Neural cell (in vitro differentiated cells): ENCODE data around the gene SUMF1. TPM values are rescaled to one million over a fixed set of nuclear protein-coding genes. Genes with fewer than 3 reads are reported as not detected.

Experiments used
- H2AFZ ChIP-seq: fragments of 200-600, 300-800 bp; sonication (generic), shearing (Covaris generic); 2 replicates; pipeline ENCODE4 v1.6.0; 2014; ENCODE audit warnings: low read depth, mild to moderate bottlenecking, antibody characterized with exemption, low read length, moderate library complexity
- H3F3A ChIP-seq: fragments of 200-600 bp; shearing (Covaris generic); 2 replicates; pipeline ENCODE4 v1.6.1; 2016; ENCODE audit warnings: mild to moderate bottlenecking, moderate library complexity, mixed read lengths, antibody characterized with exemption, low read length; ENCODE audit not compliant: insufficient read depth, poor library complexity, severe bottlenecking
- H3K27ac ChIP-seq: fragments of 200-600, 300-800 bp; sonication (generic), shearing (Covaris generic); 2 replicates; pipeline ENCODE4 v1.5.1; 2014; ENCODE audit warnings: mild to moderate bottlenecking, low read length, moderate library complexity
- H3K27me3 ChIP-seq: fragments of 300-800, 200-600 bp; sonication (generic), shearing (Covaris generic); 2 replicates; pipeline ENCODE4 v1.6.0; 2014; ENCODE audit warnings: mild to moderate bottlenecking, low read depth, low read length, moderate library complexity; ENCODE audit not compliant: insufficient read depth
- H3K36me3 ChIP-seq: fragments of 300-800, 200-600 bp; sonication (generic), shearing (Covaris generic); 2 replicates; pipeline ENCODE4 v1.5.1; 2014; ENCODE audit warnings: mild to moderate bottlenecking, antibody characterized with exemption, low read length, moderate library complexity; ENCODE audit not compliant: insufficient read depth
- H3K4me2 ChIP-seq: fragments of 300-800, 200-600 bp; sonication (generic), shearing (Covaris generic); 2 replicates; pipeline ENCODE4 v1.6.0; 2014; ENCODE audit warnings: mild to moderate bottlenecking, low read length
- H3K4me3 ChIP-seq: fragments of 300-800, 200-600 bp; sonication (generic), shearing (Covaris generic); 2 replicates; pipeline ENCODE4 v1.5.1; 2014; ENCODE audit warnings: mild to moderate bottlenecking, low read length, moderate library complexity
- H3K79me2 ChIP-seq: fragments of 200-600 bp; shearing (Covaris generic); replicated peaks from 2 replicates; pipeline ENCODE4 v1.6.0; 2014; ENCODE audit warnings: mild to moderate bottlenecking, low read length, moderate library complexity; ENCODE audit not compliant: insufficient read depth
- H3K9ac ChIP-seq: fragments of 300-800, 200-600 bp; sonication (generic), shearing (Covaris generic); 2 replicates; pipeline ENCODE4 v1.6.1; 2016; ENCODE audit warnings: mild to moderate bottlenecking, low read length, mixed read lengths
- H3K9me2 ChIP-seq: fragments of 200-600 bp; shearing (Covaris generic); 2 replicates; pipeline ENCODE4 v1.6.1; 2016; ENCODE audit warnings: mild to moderate bottlenecking, low read length, mixed read lengths; ENCODE audit not compliant: insufficient read depth
- H3K9me3 ChIP-seq: fragments of 200-600, 300-800 bp; sonication (generic), shearing (Covaris generic); 2 replicates; pipeline ENCODE4 v1.6.1; 2016; ENCODE audit warnings: mild to moderate bottlenecking, mixed run types, low read length, moderate library complexity, mixed read lengths
- H4K20me1 ChIP-seq: fragments of 200-600 bp; shearing (Covaris generic); 2 replicates; pipeline ENCODE4 v1.6.1; 2016; ENCODE audit warnings: mild to moderate bottlenecking, mixed run types; ENCODE audit not compliant: insufficient read depth
- CTCF ChIP-seq: fragments of 450-650 bp; IDR thresholded peaks from 2 replicates; pipeline ENCODE4 v1.5.1; 2014; ENCODE audit warnings: antibody characterized with exemption, mild to moderate bottlenecking, moderate library complexity; ENCODE audit not compliant: poor library complexity, severe bottlenecking
- EP300 ChIP-seq: fragments of 450-650 bp; conservative IDR thresholded peaks from 2 replicates; pipeline ENCODE4 v1.6.1; 2014; ENCODE audit warnings: antibody characterized with exemption, mild to moderate bottlenecking, moderate library complexity; ENCODE audit not compliant: poor library complexity, severe bottlenecking
- EZH2 ChIP-seq: fragments of 200-600, 300-800 bp; shearing (Covaris generic), sonication (generic); IDR thresholded peaks from 2 replicates; pipeline ENCODE4 v1.6.1; 2014; ENCODE audit warnings: antibody characterized with exemption, low read length, borderline replicate concordance, mild to moderate bottlenecking; ENCODE audit not compliant: insufficient read depth, poor library complexity, severe bottlenecking
- MXI1 ChIP-seq: fragments of 450-650 bp; conservative IDR thresholded peaks from 2 replicates; pipeline ENCODE4 v1.6.1; 2014; ENCODE audit warnings: antibody characterized with exemption, mild to moderate bottlenecking; ENCODE audit not compliant: poor library complexity, severe bottlenecking
- POLR2AphosphoS5 ChIP-seq: IDR thresholded peaks from 2 replicates; pipeline ENCODE4 v1.6.1; 2012
- RAD21 ChIP-seq: fragments of 450-650 bp; conservative IDR thresholded peaks from 2 replicates; pipeline ENCODE4 v1.6.1; 2014; ENCODE audit warnings: antibody characterized with exemption, mild to moderate bottlenecking, moderate library complexity
- REST ChIP-seq: IDR thresholded peaks from 2 replicates; pipeline ENCODE4 v1.6.1; 2012; ENCODE audit warnings: borderline replicate concordance
- SMC3 ChIP-seq: fragments of 450-650 bp; conservative IDR thresholded peaks from 2 replicates; pipeline ENCODE4 v1.6.1; 2014; ENCODE audit warnings: antibody characterized with exemption, mild to moderate bottlenecking, moderate library complexity; ENCODE audit not compliant: poor library complexity
- TAF1 ChIP-seq: IDR thresholded peaks from 2 replicates; pipeline ENCODE4 v1.6.1; 2012; ENCODE audit warnings: low read depth
- polyA plus RNA-seq: library from polyadenylated mRNA; depleted of rRNA; stranded (reverse); fragments of >200 nt; gene quantifications from 2 replicates; pipeline ENCODE4 v1.2.3, GENCODE V29; 2014

The SUMF1 gene
- polyA plus RNA-seq, 1 donor from 2014 or later, result 3.6 TPM

GRCh38 chr3:4395448-4395847 lies 71.6 kb downstream of the SUMF1 start:
- no peak overlapping the region for H3K4me2 ChIP-seq

GRCh38 chr3:4394567-4394966 lies 72.5 kb downstream of the SUMF1 start:
- TF ChIP-seq EZH2 (no peak), POLR2AphosphoS5 (no peak)
- H3K9me2 ChIP-seq, result no peaks in the 10 kb centered on the region
- no peaks in the 10 kb centered on the region for H3F3A ChIP-seq
- H3K27me3 ChIP-seq, result no peaks in the 10 kb centered on the region
- no peak overlapping the region for H3K27ac ChIP-seq
- no peaks in the 10 kb centered on the region for H3K79me2 ChIP-seq
- H2AFZ ChIP-seq, result no peak overlapping the region
- no peak overlapping the region for H3K9ac ChIP-seq
- H3K9me3 ChIP-seq, result no peaks in the 10 kb centered on the region
- no peaks in the 10 kb centered on the region for H3K36me3 ChIP-seq
- no peak overlapping the region for H3K4me3 ChIP-seq
- H4K20me1 ChIP-seq, result no peaks in the 10 kb centered on the region
- no peak overlapping the region for H3K4me2 ChIP-seq

More at GRCh38 chr3:4395448-4395847, 71.6 kb downstream of the SUMF1 start:
- Histone ChIP-seq H3K36me3 (no peaks in the 10 kb centered on the region), H3K79me2 (no peaks in the 10 kb centered on the region), H3K9me3 (no peaks in the 10 kb centered on the region), H3K9ac (no peak overlapping the region), H3F3A (no peaks in the 10 kb centered on the region), H3K4me3 (no peak overlapping the region), H2AFZ (no peak overlapping the region), H3K27me3 (no peaks in the 10 kb centered on the region), H3K9me2 (no peaks in the 10 kb centered on the region), H4K20me1 (no peaks in the 10 kb centered on the region), H3K27ac (no peak overlapping the region)
- TF ChIP-seq POLR2AphosphoS5, result no peak
- no peak for TF ChIP-seq EP300
- TF ChIP-seq RAD21, result no peak
- TF ChIP-seq SMC3, result no peak
- TF ChIP-seq TAF1, result no peak
- no peak for TF ChIP-seq CTCF
- no peak for TF ChIP-seq REST
- TF ChIP-seq MXI1, result no peak
- no peak for TF ChIP-seq EZH2

GRCh38 chr3:4394048-4394447 lies 73.0 kb downstream of the SUMF1 start:
- no peaks in the 10 kb centered on the region for H3K36me3 ChIP-seq
- H3K27ac ChIP-seq, result no peak overlapping the region
- no peaks in the 10 kb centered on the region for H3K27me3 ChIP-seq
- no peaks in the 10 kb centered on the region for H4K20me1 ChIP-seq
- H2AFZ ChIP-seq, result no peak overlapping the region
- H3K9me2 ChIP-seq, result no peaks in the 10 kb centered on the region
- no peaks in the 10 kb centered on the region for H3K9me3 ChIP-seq
- H3F3A ChIP-seq, result no peaks in the 10 kb centered on the region
- H3K9ac ChIP-seq, result no peak overlapping the region
- no peaks in the 10 kb centered on the region for H3K79me2 ChIP-seq
- H3K4me2 ChIP-seq, result no peak overlapping the region
- TF ChIP-seq CTCF, result no peak
- no peak for TF ChIP-seq EP300
- TF ChIP-seq RAD21, result no peak
- no peak for TF ChIP-seq EZH2
- no peak for TF ChIP-seq REST
- TF ChIP-seq MXI1, result no peak
- no peak for TF ChIP-seq TAF1
- TF ChIP-seq SMC3, result no peak
- no peak for TF ChIP-seq POLR2AphosphoS5
- H3K4me3 ChIP-seq, result no peak overlapping the region
